ENCODE measurements around the gene WDR64. TPM values are rescaled to one million over a fixed set of nuclear protein-coding genes. Genes with fewer than 3 reads are reported as not detected.
A peak's percentile ranks its signal among the peaks of the same experiment; 100 is the strongest.

Gene WDR64
- polyA plus RNA-seq (ENCODE audit: insufficient read length in 4 of 4), result under 1 TPM; 0.25 to 0.53 (median 0.37) TPM

DNA sequence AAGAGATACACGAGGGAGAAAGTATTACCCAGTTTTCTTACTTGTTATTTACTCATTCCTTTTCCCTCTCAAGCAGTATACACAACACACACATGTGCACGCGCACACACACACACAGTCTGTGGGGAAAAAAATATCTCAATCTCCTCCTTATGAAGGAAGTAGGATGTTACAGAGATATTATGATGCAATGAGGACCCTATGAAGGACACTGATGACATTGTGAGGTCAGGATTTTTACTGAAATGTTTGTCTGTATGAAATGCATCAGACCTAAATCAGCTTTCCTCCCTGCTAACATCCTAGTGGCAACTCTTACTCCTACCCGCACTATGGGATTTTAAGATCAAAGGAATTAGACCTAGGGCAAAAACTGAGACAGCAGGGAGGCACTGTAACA, at the start of gene WDR64:
TSS of gene WDR64 (plus strand) at position 270 of the 400 bp plus-strand sequence. CDS start 204 bp downstream, outside the sequence.
- no peak for DNase-seq (ENCODE audit: low read depth in 4 of 4, low spot score in 3 of 4)

DNA sequence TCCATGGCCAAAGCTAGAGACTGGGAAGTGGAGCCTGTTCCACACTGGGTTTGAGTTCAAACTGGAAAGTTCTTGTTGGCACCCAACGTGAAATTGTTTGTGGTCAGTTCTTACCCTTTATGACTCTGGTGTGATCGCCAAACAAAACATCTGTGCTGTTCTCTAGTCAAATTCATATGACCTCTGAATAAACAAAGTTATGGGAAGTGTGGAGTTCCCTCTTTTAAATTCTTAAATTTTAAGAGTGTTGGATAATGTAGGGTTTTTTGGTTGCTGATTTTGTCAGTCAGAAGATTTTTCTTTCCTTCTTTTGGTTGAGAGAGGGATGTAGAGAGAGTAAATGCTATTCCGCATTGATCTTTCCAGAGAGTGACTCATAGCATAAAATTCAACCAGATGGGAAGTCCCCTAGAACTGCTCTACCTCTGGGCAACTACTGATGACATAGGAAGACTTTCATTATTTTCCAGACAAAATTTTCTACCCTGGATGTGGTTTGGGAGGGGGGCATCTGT, 48.3 kb upstream of the WDR64 start:
- DNase-seq (ENCODE audit: low read depth in 4 of 4, low spot score in 3 of 4), result no peak

DNA sequence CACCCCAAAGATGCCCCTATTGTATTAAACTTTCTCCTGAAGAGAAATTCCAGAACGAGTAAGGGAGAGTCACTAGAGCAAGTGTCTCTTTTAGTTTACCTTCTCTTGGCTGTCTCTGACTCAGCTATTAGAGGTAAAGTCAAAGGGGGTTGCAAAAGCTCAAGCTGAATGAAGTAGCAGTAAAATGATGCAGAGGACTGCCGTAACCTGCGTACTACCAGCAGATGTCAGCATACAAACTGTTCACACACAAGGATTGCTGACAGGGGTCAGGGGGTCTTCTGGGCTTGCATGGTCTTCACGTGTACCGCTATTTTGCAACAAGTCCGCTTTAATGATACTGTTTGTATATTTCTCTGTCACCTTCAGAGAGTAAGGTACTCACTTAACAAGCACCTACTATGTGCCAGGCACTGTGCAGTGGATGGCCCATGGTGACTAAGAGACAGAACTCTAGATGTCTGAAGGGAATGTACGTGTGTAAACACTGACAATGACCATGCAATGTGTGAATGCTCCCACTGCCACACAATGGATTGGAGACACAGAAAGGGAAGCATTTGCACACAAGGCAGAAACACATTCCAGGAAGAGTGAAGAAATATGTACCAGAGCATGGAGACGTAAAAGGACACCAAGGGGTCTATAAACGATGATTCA, 46.8 kb upstream of the WDR64 start:
- DNase-seq (ENCODE audit: low read depth in 4 of 4, low spot score in 3 of 4), result no peak

DNA sequence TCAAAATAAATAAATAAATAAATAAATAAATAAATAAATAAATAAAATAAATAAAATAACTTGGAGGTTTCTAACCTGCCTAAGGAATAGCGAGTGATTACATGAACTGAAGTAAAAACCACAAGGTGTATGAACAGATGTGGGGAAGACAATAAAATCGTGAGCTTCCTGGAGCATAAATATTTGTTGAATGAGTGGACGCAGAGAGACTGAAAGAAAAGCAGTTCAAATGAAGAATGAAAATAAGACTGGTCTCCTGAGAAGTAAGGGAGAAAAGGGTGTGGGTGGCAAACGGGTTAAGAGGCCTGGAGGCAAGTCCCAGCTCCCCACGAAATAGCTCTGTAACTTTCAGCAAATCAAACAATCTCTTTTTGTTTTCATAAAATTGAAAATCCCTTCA, 45.5 kb upstream of the WDR64 start:
- DNase-seq (ENCODE audit: low read depth in 4 of 4, low spot score in 3 of 4), result no peak

DNA sequence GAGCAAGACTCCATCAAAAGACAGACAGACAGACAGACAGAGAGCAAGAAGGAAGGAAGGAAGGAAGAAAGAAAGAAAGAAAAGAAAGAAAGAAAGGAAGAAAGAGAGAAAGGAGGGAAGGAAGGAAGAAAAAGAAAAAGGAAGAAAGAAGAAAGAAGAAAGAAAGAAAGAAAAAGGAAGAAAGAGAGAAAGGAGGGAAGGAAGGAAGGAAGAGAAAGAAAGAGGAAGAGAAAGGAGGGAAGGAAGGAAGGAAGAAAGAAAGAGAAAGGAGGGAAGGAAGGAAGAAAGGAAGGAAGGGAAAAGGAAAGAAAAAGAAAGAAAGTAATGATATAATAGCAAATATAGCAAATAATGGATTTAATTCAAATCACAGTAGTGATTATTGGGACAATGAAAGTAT, 44.6 kb upstream of the WDR64 start:
- no peak for DNase-seq (ENCODE audit: low read depth in 4 of 4, low spot score in 3 of 4)

DNA sequence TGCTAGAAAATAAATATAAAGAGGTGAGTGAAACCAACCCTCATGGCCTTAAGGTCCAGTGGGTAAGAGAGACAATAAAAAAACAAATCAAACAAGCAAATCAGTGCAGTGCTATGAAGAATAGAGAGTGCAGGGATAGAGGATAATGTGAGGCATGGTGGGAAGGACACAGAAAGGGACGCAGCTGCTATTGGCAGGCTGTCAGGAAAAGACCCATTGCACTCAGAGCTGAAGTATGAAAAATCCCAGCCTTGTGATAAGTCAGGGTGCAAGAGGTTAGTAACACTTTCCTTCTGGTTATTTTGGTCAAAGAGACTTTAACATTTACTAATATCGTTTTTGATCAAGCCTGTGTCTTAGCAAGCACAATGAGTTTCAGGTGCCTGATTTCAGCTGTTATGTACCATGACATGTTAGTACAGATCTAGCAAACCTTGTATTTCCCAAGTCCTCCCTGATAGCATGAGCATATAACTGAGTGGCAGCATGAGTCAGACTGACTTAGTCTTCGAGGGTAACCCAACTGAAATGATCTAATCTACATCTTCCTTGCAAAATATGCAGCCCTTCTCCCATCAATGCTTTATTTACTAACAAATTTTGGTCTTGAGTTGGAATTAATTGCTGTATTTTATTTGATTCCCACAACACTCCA, 43.6 kb upstream of the WDR64 start:
- DNase-seq (ENCODE audit: low read depth in 4 of 4, low spot score in 3 of 4), result no peak

DNA sequence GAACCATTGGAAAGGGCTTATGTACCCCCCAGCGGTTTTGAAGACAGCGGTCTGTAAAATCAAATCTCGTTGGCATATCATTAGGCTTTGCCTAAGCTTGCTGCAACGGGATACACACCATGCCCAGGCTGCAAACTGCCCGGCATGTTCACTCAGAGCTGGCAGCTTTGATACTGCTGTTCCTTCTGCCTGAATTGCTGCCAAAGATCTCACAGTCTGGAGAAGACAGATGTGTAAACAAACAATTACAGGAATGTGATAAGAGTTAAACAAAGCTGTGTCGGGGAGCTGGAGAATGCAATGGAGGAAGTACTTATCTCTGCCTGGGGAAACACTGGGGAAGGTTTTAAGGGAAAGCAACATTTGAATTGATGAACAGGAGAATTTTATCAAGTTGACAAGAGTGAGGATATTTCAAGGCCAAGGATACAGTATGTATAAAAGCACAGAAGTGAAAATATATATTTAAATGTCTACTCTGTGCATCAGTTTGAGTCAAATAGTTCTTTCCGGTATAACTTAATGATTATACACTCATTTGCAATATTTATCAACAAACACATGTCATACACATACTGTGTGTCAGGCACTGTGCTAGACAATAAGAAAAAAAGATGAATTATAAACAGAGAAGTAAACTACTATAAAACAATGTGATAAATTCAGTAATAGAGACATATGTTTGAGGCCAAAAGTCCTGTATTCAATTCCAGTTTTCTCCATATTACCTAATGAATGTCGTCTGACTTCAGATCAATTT, 41.8 kb upstream of the WDR64 start:
- DNase-seq (ENCODE audit: low read depth in 4 of 4, low spot score in 3 of 4), result peak in 1 of 4 donors; percentile 7

DNA sequence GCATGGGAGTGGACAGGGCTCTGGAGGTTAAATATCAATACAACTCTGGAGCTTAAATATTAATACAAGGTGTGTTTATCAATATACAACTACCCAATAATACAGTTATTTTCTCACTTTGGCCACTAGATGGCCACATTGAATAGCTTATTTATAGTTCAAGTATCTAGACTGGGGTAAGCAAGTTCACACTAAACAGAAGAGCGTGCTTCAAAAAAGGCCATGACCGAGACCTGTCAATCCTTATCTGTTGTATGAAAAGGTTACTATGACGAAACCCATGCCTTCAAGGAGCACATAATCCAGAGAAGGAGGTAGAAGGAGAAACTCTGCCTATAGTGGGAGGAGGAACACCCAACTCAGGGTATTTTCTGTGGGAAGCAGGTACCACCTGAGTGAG, 41.0 kb upstream of the WDR64 start:
- DNase-seq (ENCODE audit: low read depth in 4 of 4, low spot score in 3 of 4), result peak in 3 of 4 donors; percentile 44 to 47 (median 46)

DNA sequence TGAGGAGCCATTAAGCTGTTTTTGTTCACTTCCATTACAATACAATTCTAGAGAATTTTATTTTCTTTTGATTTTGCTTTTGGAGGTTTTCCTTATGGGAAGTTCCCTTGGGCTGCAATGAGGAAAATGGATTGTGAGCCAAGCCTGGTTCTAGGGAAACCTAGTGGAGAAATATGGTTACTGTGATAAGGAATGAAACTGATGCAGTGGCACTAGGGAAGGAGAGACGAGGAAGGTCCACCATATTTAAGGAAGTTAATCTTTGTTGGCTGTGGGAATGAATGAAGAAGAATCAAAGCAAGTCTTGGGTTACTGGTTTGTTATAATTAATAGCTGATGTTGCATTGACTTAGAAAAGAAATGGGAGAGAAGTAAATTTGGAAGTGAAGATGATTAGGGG, 40.3 kb upstream of the WDR64 start:
- no peak for DNase-seq (ENCODE audit: low read depth in 4 of 4, low spot score in 3 of 4)

DNA sequence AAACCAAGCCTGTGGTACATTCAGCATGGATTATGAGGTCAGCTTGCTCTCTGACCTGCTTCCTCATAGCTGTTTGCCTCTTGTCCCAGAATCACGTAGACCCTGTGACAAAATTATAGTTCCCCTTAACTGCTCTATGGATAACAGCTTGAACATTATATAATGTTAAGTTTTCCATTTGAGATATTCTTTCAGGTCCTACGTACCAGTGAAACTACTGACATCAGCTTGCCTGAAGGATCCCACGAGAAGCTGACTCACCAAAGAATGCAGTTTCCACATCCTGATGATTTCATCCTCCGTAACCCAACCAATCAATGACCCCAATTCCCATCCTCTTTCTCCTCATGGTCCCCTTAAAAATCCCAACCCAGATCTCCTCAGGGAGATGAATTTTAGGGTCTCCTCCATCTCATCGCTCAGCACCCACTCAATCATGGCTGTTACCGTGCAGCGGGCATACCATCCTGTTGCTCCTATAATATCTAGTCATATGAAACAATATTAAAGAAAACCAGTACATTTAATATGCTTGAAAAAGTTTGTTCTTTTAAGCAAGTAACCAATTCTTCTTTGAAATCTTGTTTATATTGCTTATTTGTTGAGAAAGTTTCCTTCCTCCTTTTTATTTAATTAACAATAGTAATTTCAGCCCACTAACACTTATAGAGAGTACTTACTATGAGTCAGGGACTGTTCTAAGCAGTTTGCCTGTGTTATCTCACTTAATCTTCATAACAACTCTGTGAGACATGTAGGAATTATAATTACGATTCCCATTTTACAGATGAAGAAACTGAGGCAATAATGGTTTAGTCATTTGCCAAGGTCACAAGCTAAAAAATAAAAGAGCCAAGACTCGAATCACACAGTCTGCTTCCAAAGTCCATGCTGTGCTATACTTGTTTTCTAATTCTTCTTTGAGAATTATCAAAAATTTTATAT, 39.3 kb upstream of the WDR64 start:
- no peak for DNase-seq (ENCODE audit: low read depth in 4 of 4, low spot score in 3 of 4)

DNA sequence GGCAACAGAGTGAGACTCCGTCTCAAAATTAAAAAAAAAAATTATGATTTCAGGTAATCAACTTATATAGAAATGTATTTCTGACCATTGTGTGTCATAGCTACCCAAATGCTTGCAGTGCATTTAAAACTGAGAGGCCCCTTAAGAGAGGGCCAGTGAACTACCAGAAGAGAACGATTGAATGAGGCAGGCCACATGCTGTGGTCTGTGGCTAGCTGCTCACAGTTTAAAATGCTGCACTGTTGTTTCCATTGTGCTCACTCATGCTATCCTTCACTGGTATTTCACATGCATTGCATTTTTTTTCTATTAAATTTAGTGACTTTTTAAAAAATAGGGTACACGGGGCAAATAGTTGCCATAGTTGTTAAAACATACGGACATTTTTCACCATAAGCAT, 37.9 kb upstream of the WDR64 start:
- DNase-seq (ENCODE audit: low read depth in 4 of 4, low spot score in 3 of 4), result no peak

DNA sequence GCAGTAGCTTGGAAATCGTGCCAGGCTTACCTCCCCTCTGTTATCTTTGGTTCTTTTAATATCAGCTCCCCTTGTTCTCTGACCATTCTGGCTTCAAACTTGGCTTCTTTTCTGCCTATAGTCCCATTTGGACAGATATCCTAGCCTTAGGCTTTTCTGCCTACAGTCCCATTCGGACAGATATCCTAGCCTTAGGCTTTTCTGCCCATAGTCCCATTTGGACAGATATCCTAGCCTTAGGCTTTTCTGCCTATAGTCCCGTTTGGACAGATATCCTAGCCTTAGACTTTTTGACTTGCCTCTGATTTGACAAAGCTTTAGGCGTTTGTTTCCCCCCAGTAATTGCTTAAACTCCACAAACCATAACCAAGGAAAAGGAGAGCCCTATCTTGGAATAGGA, 37.5 kb upstream of the WDR64 start:
- no peak for DNase-seq (ENCODE audit: low read depth in 4 of 4, low spot score in 3 of 4)

DNA sequence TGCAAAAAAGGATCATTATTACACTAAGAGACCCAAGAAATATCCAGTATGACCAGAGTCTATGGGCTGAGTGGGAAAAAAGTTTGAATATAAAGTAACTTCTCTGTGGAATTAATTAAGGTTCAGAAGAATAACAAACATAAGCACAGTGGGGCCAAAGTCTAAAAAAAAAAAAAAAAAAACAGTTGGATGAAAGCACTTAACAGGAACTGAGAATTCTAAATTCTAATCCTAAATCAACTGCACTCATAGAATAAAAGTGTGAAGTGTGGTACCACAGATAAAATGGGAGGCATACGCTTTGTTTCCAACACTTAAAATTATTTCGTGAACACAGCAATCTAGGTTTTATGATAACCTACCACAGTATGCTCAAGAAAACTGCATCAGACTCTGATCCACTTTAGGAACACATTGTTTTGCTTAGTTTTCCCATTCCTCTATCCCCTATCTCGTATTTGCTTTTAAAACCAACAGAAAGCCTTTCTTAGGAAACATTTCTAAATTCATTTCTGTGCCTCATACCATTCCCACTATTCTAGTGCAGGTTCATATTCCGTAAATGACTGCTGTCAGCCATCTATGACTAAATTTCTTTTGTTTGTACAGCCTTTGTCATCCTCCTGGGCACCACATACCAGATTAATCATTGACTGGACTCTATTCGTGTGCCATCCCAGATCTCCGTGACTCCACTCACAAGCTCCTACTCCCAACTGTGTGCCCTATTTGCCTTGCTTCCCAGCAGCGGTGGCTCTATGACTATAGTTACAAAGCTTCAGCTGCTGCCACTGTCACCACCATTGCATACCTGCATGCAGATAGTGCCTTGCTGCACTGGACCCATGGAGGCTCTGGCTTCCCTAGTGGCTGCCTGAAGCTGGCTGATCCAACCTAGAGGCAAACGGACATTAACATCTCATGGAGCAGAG, 36.8 kb upstream of the WDR64 start:
- no peak for DNase-seq (ENCODE audit: low read depth in 4 of 4, low spot score in 3 of 4)

DNA sequence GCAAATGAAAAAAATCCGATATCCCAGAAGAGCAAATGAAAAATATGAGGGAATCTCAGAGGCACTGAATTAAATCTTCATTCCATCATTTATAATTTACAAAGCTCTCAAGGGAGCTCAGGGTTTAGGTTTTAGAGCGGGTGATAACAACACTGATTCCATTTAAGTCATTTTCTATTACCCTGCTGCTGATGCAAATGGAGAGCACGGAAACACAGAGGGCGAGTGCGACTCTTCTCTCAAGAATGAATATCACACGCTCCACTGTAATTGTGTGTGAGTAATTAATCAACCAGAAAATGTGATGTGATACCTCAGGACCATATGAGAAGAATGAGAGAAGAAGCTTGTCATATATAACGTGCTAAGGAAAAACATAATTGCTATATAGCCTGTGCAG, 34.7 kb upstream of the WDR64 start:
- no peak for DNase-seq (ENCODE audit: low read depth in 4 of 4, low spot score in 3 of 4)

DNA sequence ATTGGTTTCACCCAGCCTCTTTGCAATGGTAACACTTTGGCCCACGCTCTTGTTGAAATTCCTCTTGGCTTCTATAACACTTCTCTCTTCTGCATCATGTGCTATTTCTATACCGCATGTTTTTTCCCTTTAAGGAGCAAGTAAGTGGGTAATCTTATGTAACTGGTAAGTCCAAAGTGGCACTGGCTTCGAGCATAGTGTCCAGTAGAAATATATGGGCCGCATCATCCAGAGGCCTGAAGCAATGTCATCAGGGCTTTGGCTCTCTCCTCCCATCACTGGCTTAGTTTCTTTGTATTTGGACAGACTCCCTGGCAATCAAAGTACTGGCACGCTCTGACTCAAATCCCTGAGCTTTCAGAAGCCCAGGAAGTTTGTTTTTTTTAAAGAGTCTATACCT, 29.4 kb upstream of the WDR64 start:
- DNase-seq (ENCODE audit: low read depth in 4 of 4, low spot score in 3 of 4), result no peak

DNA sequence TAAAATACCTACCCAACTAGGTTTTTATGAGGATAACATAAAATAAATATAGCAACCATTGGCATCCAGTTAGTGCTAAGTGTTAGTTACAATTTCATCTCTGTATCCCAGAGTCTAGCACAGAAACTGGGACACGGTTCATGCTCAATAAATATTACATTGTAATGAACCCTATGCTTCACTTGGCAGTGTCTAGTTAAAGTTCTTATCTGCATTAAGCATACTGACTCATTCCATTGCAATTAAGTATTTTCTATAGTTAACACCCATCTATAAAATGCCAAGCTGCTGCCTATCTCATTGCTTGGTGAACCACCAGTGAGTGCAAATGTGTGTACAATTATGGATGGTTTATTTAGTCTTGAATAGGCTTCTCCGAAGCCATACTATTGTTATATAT, 27.1 kb upstream of the WDR64 start:
- DNase-seq (ENCODE audit: low read depth in 4 of 4, low spot score in 3 of 4), result no peak

DNA sequence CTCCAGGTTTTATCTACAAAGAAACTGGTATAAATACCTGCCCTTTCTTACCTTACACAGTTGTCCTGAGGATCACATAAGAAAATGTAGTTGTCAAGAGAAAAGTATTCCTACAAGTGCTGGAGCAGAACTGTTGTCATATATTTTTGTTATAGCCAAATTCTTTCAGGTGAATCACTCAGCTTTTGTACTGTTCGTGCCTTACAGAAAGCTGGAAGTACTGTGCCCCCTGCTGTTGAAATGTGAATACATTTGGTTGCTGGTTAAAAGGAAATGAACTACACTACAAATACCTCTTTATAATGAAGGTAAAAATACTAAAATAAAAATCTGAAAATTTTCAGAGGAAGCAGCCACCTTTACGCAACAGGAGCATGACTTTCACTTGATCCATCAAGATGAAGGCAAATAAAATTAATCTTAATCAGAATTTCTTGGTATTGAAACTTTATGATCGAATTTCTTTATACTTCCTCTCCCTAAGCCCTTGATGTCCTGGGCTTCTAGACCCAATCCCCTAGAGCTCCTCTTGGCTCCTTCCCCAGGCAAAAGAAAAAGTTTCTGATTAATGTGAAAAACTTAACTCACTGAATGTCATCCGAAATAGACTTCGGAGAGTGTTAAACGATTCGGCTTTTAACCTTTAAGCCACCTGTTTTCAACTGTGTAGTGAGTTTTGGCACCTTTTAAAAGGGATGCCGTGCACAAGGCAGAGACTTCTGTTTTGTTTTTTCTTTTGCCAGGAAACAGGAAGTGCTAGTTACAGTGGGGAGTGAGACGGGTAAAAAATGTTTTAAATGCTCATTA, 24.4 kb upstream of the WDR64 start:
- DNase-seq (ENCODE audit: low read depth in 4 of 4, low spot score in 3 of 4), result peak in 1 of 4 donors; percentile 12

DNA sequence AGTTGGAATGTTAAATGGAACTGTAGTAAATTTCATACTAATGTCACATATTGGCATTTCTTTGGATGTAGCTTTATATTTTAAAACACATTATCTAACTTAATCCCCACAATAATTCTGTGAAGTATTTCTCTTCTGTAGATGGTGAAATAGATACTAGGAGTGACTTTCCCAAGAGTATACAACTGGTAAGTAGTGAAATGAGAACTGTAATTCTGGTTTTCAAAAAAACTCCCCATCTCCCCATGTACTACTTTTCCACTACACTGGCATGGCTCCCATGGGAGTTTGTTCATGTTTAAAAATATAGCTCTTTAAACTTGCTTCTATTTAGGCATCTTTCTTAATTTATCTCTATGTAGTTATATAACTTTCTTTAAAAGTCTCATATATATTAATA, 22.1 kb upstream of the WDR64 start:
- DNase-seq (ENCODE audit: low read depth in 4 of 4, low spot score in 3 of 4), result no peak

DNA sequence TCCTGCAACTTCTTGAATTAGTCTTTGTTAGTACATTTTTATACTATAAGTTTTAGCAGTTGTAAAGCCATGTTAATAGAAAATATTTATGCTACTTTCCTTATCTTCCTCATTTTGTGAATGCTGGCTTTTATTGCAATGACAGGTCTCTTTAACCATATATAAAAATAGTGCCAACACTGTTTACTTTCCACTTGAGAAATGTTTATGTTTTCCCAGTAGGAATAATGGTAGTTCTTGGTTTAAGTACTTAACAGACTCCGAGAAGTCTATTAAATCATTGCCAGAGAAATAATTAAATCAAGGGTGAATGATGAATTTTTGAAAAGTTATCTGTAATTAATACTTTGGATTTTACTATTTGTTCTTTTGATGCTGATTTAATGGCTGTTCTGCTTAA, 21.6 kb upstream of the WDR64 start:
- no peak for DNase-seq (ENCODE audit: low read depth in 4 of 4, low spot score in 3 of 4)
